OCI-LY3 (cell line): ENCODE results near the gene GABRG3.

Experiments used
- H2AFZ ChIP-seq: fragments of 200-600, 300-600 bp; shearing (Covaris generic); 2 replicates; pipeline ENCODE4 v1.6.0; 2014; ENCODE audit warnings: antibody characterized with exemption, low read depth, low read length
- H3K27ac ChIP-seq: fragments of 200-600, 300-600 bp; sonication (generic); 2 replicates; pipeline ENCODE4 v1.5.1; 2014; ENCODE audit warnings: mild to moderate bottlenecking, low read length, moderate library complexity, mixed read lengths
- H3K27me3 ChIP-seq: fragments of 200-600, 300-600 bp; sonication (generic); 2 replicates; pipeline ENCODE4 v1.6.1; 2014; ENCODE audit warnings: low read depth, low read length, mixed read lengths
- H3K36me3 ChIP-seq: fragments of 200-600, 300-600 bp; sonication (generic); replicated peaks from 2 replicates; pipeline ENCODE3; 2014; ENCODE audit warnings: low read depth, low read length, mixed read lengths
- H3K4me1 ChIP-seq: fragments of 300-600, 200-600 bp; sonication (generic); 2 replicates; pipeline ENCODE4 v1.6.1; 2014; ENCODE audit warnings: low read length, mixed read lengths
- H3K4me2 ChIP-seq: fragments of 200-600, 300-600 bp; sonication (generic); 2 replicates; pipeline ENCODE4 v1.6.1; 2014; ENCODE audit warnings: low read length, mixed read lengths
- H3K4me3 ChIP-seq: fragments of 300-600, 200-600 bp; sonication (generic); 2 replicates; pipeline ENCODE4 v1.5.1; 2014; ENCODE audit warnings: antibody characterized with exemption, mild to moderate bottlenecking, low read length, moderate library complexity
- H3K79me2 ChIP-seq: fragments of 300-600, 200-600 bp; shearing (Covaris generic); 2 replicates; pipeline ENCODE4 v1.6.1; 2014; ENCODE audit warnings: mild to moderate bottlenecking, low read length, mixed read lengths
- H3K9ac ChIP-seq: fragments of 300-600, 200-600 bp; shearing (Covaris generic); 2 replicates; pipeline ENCODE4 v1.6.0; 2014; ENCODE audit warnings: mild to moderate bottlenecking, low read length, moderate library complexity
- H3K9me3 ChIP-seq: fragments of 200-600, 300-600 bp; shearing (Covaris generic); 2 replicates; pipeline ENCODE4 v1.6.1; 2014; ENCODE audit warnings: low read length, mixed read lengths; ENCODE audit not compliant: insufficient read depth
- H4K20me1 ChIP-seq: fragments of 200-600, 300-600 bp; sonication (generic); 2 replicates; pipeline ENCODE4 v1.6.1; 2016; ENCODE audit warnings: low read length, mixed read lengths; ENCODE audit not compliant: insufficient read depth
- CTCF ChIP-seq: fragments of 200-600, 300-600 bp; sonication (generic); IDR thresholded peaks from 2 replicates; pipeline ENCODE4 v1.5.1; 2014; ENCODE audit warnings: antibody characterized with exemption, low read length, low read depth
- EZH2phosphoT487 ChIP-seq: fragments of 200-600 bp; shearing (Covaris generic); IDR thresholded peaks from 2 replicates; pipeline ENCODE4 v1.6.1; 2018; ENCODE audit warnings: antibody characterized with exemption, mixed run types, low read depth

The GABRG3 gene

GRCh38 chr15:27587810-27588209 is 616.8 kb downstream of the GABRG3 start:
- TF ChIP-seq EZH2phosphoT487: no peak
- no peak for TF ChIP-seq CTCF
- no peak overlapping the region for H3K9ac ChIP-seq
- H3K4me2 ChIP-seq: no peak overlapping the region
- no peaks in the 10 kb centered on the region for H4K20me1 ChIP-seq
- no peaks in the 10 kb centered on the region for H3K79me2 ChIP-seq
- H3K4me3 ChIP-seq: no peak overlapping the region
- no peak overlapping the region for H3K27ac ChIP-seq
- H3K4me1 ChIP-seq: no peaks in the 10 kb centered on the region
- H3K36me3 ChIP-seq: no peaks in the 10 kb centered on the region
- H2AFZ ChIP-seq: no peak overlapping the region
- no peaks in the 10 kb centered on the region for H3K27me3 ChIP-seq
- H3K9me3 ChIP-seq: no peaks in the 10 kb centered on the region

GRCh38 chr15:27589260-27589659 is 618.3 kb downstream of the GABRG3 start:
- Histone ChIP-seq H3K9ac (no peak overlapping the region), H3K4me3 (no peak overlapping the region), H3K79me2 (no peaks in the 10 kb centered on the region), H4K20me1 (no peaks in the 10 kb centered on the region), H3K27ac (no peak overlapping the region), H3K36me3 (no peaks in the 10 kb centered on the region), H3K27me3 (no peaks in the 10 kb centered on the region), H3K9me3 (no peaks in the 10 kb centered on the region), H2AFZ (no peak overlapping the region), H3K4me1 (no peaks in the 10 kb centered on the region), H3K4me2 (no peak overlapping the region)
- TF ChIP-seq CTCF (no peak), EZH2phosphoT487 (no peak)

- Histone ChIP-seq H3K4me2 (no peak overlapping the region), H3K27me3 (no peaks in the 10 kb centered on the region), H3K9ac (no peak overlapping the region), H3K4me1 (no peaks in the 10 kb centered on the region), H3K9me3 (no peaks in the 10 kb centered on the region), H3K4me3 (no peak overlapping the region), H2AFZ (no peak overlapping the region), H3K36me3 (no peaks in the 10 kb centered on the region), H3K27ac (no peak overlapping the region), H3K79me2 (no peaks in the 10 kb centered on the region), H4K20me1 (no peaks in the 10 kb centered on the region)
- no peak for TF ChIP-seq CTCF
- TF ChIP-seq EZH2phosphoT487: no peak
Measured at GRCh38 chr15:27589782-27590181, 618.8 kb downstream of the GABRG3 start.
